HK-2 (cell line): Measurements from ENCODE around the gene KRT77.
"Not testable (repeated sequence)": the region's sequence is repeated elsewhere in the genome, so short reads cannot be mapped to it uniquely, and the experiment has no call there.

Experiments used
- DNase-seq: peaks from one replicate; pipeline ENCODE4 v3.0.0-alpha.2; 2018; ENCODE audit not compliant: unreplicated experiment

KRT77 gene

GRCh38 chr12:52676163-52676562 is 27.2 kb downstream of the KRT77 start:
- no peak for DNase-seq

GRCh38 chr12:52675301-52675701 is 28.0 kb downstream of the KRT77 start:
- DNase-seq = no peak

- DNase-seq = no peak
Measured at GRCh38 chr12:52674433-52674775, 28.9 kb downstream of the KRT77 start.

GRCh38 chr12:52673713-52674432 is 29.5 kb downstream of the KRT77 start:
- DNase-seq = no peak

DNA sequence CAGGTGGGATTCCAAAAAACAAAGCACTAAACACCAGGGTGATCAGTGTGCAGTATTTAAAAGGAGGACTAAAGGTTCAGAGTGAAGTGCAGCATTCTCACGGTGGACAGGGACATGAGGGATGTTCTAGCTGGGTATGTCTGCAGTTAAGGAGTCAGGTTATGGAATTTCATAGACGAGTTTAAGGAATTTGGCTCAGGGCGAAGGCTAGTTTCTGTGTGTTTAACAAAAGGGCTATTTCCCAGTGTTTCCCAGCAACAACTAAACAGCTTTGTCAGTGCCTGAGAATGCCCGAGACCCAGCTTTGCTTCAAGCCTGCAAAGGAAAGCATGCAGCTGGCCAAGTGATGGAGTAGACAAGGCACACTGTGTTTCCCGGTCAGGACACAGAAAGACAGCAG is 30.1 kb downstream of the KRT77 start:
- DNase-seq = no peak

GRCh38 chr12:52672321-52672933 is 30.9 kb downstream of the KRT77 start:
- no peak for DNase-seq

GRCh38 chr12:52670961-52671360 is 32.4 kb downstream of the KRT77 start:
- no peak for DNase-seq

DNA sequence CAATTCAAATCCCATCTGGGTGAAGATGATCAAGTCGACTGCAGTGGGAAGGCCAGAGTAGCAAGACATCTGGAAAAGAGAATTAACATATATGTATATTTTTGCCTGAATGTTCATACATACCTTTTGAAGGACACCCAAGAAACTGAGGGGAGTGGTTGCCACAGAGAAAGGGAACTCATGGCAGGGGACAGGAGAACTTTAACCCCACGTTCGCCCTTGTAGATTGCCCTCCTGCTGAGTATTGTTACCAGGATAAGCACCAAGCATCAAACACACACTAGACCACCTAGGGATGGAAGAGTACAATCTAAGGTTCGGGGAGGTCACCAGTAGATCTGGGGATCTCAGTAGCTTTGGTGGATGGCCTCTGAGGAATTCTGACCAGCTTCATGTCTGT is 32.8 kb downstream of the KRT77 start:
- DNase-seq = no peak

DNA sequence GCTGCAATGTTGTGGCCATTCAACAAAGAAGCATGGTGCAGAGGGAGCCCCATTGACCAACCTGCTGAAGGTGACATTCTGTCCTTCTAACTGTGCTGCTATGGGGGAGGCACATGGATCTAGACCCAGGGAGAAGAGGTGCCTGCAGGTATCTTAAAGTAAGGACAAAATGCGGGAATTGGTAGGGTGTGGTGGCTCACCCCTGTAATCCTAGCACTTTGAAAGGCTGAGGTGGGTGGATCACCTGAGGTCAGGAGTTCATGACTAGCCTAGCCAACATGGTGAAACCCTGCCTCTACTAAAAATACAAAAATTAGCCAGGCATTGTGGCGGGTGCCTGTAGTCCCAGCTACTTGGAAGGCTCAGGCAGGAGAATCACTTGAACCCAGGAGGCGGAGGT is 33.4 kb downstream of the KRT77 start:
- not testable (repeated sequence) for DNase-seq

DNA sequence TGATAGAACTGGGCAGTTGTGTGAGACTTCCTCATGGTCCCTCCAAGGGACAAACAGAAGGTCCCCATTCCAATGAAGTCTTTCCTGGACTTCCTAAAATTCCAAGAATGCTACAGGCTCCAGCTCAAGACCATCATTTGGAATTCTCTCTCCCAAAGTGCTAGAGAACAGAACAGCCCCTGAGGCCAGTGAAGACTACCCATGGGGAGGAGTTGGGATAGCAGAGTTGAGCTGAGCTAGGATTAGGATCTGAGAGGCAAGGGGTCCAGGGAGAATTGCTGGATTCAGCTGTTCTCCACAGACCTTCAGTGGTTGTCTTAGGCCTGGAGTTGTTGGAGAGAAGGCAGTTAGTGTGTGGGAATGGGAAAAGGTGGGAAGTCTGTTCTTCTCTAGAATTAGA is 33.9 kb downstream of the KRT77 start:
- no peak for DNase-seq

DNA sequence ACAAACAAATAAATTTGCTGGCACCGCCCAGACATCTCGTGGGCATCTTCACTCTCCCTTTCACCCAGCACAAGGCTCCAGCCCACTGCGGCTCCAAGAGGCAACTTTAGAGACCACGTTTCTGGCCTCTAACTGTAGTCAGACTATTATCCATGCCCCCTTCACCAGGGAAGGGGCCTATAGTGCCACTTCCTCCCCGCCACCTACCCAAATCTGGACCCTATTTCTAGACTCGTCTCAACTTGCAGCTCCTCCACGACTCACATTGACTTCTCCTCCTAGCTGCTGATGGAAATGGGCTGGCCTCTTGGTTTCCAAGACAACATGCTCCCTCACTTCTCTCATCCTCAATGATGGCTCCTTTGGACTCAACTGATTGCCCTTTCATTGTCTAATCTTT is 35.4 kb downstream of the KRT77 start:
- DNase-seq = no peak

- DNase-seq = no peak
Measured at GRCh38 chr12:52667509-52667908, 35.8 kb downstream of the KRT77 start.

DNA sequence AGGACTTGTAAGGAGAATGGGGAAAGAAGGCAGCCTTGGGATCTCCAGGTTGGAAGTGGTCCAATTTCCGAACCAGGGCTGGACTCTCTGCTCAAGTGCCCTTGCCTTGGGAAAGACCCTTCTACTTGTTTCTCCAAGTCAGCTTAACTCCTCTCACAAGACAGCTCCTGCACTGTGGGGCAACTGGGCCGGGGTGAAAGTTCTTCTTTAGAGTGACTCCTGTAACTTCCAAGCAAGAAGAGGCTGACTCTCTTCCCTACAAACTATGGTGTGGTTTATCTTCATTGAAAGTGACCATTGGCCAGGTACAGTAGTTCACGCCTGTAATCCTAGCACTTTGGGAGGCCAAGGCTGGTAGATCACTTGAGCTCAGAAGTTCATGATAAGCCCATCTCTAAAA is 36.9 kb downstream of the KRT77 start:
- DNase-seq = no peak

GRCh38 chr12:52663420-52663819 is 39.9 kb downstream of the KRT77 start:
- no peak for DNase-seq

- DNase-seq = no peak
Measured at GRCh38 chr12:52662918-52663229, 40.5 kb downstream of the KRT77 start.

- DNase-seq = no peak
Measured at GRCh38 chr12:52662093-52662917, 41.0 kb downstream of the KRT77 start.

DNA sequence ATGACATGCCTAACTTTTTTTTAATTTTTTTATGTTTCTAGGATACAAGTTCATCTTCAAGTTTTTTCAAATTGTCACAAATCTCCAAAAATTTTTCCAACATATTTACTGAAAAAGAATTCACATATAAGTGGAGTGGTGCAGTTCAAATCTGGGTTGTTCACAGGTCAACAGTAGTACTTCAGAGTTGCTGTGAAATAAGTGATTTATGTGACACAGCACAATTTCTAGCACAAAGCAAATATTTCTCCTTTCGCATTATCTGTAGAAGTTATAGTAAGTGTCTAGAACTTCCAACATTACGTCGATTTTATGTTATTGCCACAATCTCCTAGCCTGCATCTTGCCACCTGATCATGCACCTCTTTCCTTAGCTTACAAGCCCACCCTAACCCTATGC is 41.7 kb downstream of the KRT77 start:
- no peak for DNase-seq

GRCh38 chr12:52660934-52661499 is 42.3 kb downstream of the KRT77 start:
- no peak for DNase-seq

DNA sequence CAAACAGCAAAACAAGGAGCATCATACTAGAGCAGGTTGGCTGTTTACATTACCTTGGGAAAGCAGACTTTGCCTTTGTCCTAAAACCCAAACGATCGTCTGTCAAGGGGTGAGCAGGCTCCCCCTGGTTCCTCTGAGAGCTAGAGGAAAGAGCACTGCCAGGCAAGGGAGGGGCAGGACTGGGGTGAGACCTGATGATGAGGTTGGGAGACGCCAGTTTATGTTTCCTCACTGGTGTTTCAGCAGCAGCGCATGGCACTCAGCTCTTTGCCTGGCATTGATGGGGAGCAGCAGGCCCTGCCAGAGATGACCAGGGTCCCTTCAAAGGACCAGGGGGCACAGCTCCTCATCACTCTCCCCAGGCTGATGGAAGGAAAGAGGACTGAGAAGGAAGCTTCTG is 43.4 kb downstream of the KRT77 start:
- DNase-seq = no peak

GRCh38 chr12:52659395-52659794 is 43.9 kb downstream of the KRT77 start:
- DNase-seq = no peak

DNA sequence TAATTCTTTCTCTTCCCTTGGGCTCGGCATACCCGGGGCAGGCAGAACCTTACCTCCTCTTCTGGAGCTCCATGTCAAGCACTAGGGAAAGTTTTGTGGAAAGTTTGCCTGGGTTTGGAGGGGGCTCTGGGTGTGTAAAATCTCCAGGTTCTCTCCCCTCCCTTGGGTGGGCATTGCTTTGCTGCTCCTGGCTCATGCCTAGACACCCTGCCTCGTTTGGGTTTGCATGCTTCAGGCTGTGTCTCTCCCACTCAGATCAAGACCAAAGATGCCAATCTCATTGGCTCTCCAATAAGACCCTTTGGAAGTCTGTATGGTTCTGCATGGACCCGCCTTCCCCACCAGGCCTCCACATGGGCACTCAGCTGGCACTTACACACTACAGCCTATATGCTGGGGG is 45.1 kb downstream of the KRT77 start:
- no peak for DNase-seq

- DNase-seq = no peak
Measured at GRCh38 chr12:52657250-52657902, 45.9 kb downstream of the KRT77 start.
